Fibroblast of skin of right quadriceps (primary cell): ENCODE measurements around the gene S100A13.
A peak's percentile ranks its signal among the peaks of the same experiment; 100 is the strongest.

ENCODE experiments used
- DNase-seq: peaks from one replicate; pipeline ENCODE4 v3.0.0-alpha.2; 2013

The S100A13 gene

DNA sequence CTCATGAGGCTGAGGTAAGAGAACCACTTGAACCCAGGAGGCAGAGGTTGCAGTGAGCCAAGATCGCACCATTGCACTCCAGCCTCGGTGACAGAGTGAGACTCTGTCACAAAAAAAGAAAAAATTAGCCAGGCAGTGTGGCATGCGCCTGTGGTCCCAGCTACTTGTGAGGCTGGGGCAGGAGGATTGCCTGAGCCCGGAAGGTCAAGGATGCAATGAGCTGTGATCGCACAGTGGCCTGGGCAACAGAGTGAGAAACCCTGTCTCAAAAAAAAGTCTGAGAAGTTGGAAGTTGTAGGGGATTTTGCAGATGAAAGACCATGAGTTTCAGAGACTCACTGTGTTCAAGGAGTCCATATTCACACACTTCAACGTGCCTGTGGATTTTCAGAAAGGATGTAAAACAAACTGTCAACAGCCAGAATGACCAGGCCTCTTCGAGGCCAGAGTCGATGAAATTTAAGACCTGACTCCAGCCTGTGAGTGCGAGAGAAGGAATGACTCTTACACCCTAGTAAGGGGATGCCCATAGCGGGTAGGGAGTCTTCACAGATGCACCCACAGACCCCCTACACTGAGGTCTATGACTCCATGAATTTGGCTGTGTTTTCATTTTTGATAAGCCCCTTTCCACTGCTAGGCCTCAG is 2.2 kb downstream of the S100A13 start:
- no peak for DNase-seq

GRCh38 chr1:153623101-153623500 is 4.2 kb downstream of the S100A13 start:
- DNase-seq = no peak

DNA sequence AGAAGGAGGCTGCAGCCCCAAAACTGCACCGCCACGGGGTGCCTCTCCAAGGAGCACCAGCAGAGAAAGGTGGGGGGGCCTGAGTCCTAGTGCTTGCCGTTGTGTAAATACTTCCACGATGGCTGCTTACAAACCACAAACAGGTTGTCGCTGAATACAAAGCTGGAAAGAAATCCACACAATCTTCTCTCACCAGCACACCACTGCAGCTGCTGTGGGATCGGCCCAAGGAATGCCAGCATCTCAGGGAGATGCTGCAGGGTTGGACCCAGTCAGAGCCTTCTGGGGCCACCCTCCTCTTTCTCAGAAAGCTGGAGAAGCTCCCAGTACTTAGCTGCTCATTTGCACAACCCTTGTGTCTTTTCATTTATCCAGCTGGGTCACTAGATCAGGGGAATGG is 8.1 kb downstream of the S100A13 start:
- DNase-seq = no peak

GRCh38 chr1:153617663-153618062 is 9.6 kb downstream of the S100A13 start:
- DNase-seq = peak; percentile 50

DNA sequence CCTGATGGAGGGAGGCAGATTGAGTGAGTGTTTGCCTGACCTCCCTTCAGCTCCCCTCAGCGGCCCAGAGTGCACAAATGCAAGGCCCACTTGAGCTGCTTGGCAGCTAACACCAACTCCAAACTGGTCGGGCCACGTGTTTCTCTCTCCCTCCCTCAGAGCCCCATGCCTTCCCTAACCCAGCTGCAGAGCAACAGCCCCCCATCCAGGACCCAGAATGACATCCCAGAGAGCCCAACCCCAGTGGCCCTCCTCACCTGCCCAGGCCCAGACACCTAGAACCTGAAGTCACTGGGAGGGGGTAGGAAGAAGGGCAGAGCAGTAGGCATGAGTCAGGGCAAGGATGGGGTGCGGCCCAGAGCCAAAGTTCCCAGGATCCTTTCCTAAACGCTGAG is 10.4 kb downstream of the S100A13 start:
- no peak for DNase-seq

DNA sequence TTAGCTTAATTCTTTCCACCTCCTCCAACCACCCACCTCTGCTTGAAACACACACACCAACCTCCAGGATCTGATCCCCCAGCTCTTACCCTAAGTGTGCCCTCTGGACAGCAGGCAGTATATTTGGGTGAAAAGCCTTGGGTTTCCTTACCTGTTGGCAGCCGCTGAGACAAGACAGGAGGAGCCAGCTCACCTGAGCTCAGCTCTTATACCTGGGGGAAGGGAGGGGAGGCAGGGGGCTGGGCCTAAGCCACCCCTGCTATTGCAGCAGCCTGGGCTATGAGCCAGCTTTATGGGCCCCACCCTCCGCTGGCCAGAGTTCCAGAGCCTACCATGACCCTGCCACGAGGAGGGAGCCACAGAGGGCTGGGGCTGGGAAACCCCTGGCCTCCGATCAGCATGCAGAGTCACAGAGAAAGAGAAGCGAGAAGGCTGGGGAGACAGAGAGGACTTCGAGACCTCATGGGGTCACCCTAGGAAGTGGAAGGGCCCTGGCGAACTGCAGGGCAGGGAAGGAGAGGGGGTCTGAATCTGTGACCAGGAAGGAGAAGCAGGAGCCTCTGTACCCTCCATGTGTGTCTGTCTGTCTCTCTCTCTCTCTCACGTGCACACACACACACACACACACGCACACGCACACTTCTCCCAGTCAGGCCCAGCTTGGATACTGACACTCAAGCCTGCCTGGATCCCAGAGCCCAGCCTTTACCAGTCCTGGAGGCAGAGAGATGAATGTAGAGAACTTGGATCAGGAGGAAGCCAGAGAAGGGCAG is 11.0 kb downstream of the S100A13 start, which contains the start of gene S100A14:
TSS of gene S100A14 (minus strand) at position 182 of the 773 bp plus-strand sequence. CDS start 467 bp downstream, outside the sequence.
- DNase-seq = no peak

GRCh38 chr1:153615406-153615805 is 11.9 kb downstream of the S100A13 start:
- DNase-seq = no peak

GRCh38 chr1:153614906-153615305 is 12.4 kb downstream of the S100A13 start:
- no peak for DNase-seq

- no peak for DNase-seq
Measured at GRCh38 chr1:153614189-153614900, 13.0 kb downstream of the S100A13 start.

GRCh38 chr1:153613406-153613805 is 13.9 kb downstream of the S100A13 start:
- DNase-seq = no peak

- peak; percentile 65 for DNase-seq
Measured at GRCh38 chr1:153612755-153613331, 14.5 kb downstream of the S100A13 start, which contains the start of gene S100A16. TSS of gene S100A16 (minus strand) at chr1:153613137. CDS start at chr1:153608151, 4,986 bp downstream.

DNA sequence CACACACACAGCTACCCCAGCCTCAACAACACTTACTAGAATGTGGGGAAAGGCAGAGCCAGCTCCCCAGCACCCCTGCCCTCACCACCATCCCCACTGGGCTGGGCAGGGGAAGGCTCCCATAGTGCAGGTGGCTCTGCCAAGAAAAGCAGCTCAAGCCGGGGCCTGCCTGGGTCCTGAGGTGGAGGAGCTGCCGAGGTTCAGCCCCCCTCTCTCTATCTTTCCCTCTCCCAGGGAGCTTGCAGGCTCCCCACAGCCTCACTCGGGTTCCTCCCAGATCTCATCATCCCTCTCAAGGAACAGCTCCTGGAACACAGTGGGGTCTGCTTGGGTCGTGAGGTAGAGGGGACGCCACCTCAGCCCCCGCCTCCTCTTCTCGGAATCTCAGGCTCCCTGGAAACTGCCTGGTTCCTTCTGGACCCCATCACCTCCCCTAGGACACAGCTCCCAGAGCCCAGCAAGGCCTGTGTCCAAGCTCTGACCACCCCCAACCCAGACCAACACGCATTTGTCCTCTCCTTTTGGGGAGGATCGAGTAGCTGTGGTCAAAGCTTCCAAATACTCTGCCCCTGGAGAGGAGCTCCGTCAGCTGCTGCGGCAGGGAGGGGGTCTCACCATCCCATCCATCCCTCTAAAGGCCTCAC is 15.1 kb downstream of the S100A13 start:
- DNase-seq = no peak

GRCh38 chr1:153611356-153611755 is 15.9 kb downstream of the S100A13 start:
- DNase-seq = no peak

DNA sequence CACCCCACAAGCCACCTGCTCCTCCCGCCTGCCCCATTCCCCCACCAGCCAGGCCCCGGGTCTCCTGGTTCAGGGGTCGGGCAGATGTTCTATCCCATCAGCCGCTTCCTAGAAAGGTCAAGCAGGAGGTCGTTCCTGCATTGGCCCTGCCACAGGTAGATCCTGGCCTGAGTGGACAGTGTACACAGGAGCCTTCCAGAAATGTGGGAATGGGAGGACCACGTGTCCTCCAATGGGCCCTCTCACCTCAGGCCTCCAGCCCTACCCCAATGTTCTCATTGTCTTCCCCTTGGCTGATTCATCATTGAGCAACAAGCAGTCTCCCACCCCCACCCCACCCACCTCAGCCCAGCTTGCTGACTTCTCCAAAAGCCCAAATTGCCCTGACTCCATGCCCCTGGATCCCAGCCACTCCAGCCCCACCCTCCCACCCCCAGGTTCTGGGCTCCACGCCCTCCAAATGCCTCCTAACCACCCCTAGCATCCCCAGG is 16.4 kb downstream of the S100A13 start:
- DNase-seq = peak; percentile 40

DNA sequence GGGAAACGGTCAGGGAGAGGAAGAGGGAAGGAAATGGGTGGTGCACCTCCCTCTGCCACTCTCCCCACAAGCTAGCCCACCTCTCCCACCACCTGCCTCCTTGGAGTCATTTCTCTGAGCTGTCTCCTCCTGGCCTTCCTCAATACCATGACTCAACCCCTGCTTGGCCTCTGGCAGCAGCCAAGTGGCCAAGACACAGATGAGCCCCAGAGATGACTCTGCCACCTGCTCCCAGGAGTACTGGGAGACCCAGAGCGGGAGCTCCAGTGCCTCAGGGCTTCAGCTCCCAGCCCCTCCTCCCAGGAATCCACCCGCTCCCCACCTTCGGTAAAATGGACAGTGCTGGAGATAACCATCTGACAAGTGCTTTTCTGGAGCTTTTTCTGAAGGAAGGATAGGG is 17.0 kb downstream of the S100A13 start:
- no peak for DNase-seq

- DNase-seq = no peak
Measured at GRCh38 chr1:153609585-153609907, 17.8 kb downstream of the S100A13 start.

- peak; percentile 88 for DNase-seq
Measured at GRCh38 chr1:153608742-153609584, 18.3 kb downstream of the S100A13 start.

GRCh38 chr1:153608089-153608682 is 19.1 kb downstream of the S100A13 start:
- no peak for DNase-seq

- no peak for DNase-seq
Measured at GRCh38 chr1:153607381-153607780, 19.9 kb downstream of the S100A13 start.

DNA sequence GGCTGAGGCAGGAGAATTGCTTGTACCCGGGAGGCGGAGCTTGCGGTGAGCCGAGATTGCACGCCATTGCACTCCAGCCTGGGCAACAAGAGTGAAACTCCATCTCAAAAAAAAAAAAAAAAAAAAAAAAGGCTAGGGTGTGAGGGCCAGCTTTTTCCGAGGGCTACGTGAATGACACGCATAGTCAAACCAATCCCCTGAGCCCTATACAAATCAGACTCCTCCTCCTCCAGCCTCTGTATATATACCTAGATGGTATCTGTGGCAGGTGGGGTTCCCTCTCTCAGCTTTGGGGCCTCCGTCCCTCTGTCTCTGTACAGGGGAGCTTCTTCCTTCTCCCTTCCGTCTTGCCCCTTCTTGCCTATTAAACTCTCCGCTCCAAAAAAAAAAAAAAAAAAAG is 21.1 kb downstream of the S100A13 start:
- DNase-seq = no peak

GRCh38 chr1:153602749-153603148 is 24.6 kb downstream of the S100A13 start:
- no peak for DNase-seq
